Upper lobe of left lung (tissue), 4 donors: ENCODE data around the gene MEF2C.

Experiments
- EP300 ChIP-seq, 4 donors: sonication (generic); formaldehyde crosslinking; IDR thresholded peaks; one replicate each; pipeline ENCODE4 v1.5.1; 2017; ENCODE audit warnings: antibody characterized with exemption in 4 of 4, control low read depth in 2 of 4
- POLR2A ChIP-seq, 4 donors: fragments of 450-650 bp; IDR thresholded peaks; one replicate each; pipeline ENCODE4 v1.5.1; 2016 to 2017; ENCODE audit warnings: antibody characterized with exemption in 4 of 4, mild to moderate bottlenecking in 2 of 4
- POLR2AphosphoS5 ChIP-seq, 2 donors: sonication (generic); formaldehyde crosslinking; IDR thresholded peaks; one replicate each; pipeline ENCODE4 v1.5.1; 2017; ENCODE audit warnings: antibody characterized with exemption in 2 of 2
- TF ChIP-seq, protein P1 (sequence below), 6 experiments: fragments of 450-650 bp in 4 of 6; fragments of 200-600 bp in 2 of 6; sonication (generic) in 2 of 6; IDR thresholded peaks; one replicate each; pipeline ENCODE4 v1.5.1; 2016 to 2019; ENCODE audit warnings: antibody characterized with exemption in 6 of 6

DNA sequence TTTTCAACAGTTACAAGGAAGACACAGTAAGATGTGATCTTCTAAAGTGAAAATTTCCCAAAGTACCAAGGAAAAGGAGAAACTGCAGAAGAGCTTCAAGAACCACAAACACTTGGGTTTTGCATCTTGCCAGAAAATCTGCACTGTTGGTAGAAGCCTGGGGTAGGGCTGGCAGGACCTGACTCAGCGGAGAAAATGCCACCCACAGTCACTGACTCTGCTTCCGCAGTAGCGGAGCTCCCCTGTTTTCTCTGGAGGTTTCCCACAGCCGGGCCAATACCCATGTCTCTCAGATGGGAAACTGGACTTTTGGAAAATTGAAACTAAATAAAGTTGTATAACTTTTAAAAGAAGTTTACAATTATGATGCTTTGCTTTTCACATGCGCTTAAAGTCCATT, 104.2 kb downstream of the MEF2C start:
- TF ChIP-seq EP300 (IDR thresholded peaks at IDR 0.05) (no peak), POLR2AphosphoS5 (IDR thresholded peaks at IDR 0.05) (no peak), POLR2A (IDR thresholded peaks at IDR 0.05) (no peak)
- TF ChIP-seq, protein P1, sequence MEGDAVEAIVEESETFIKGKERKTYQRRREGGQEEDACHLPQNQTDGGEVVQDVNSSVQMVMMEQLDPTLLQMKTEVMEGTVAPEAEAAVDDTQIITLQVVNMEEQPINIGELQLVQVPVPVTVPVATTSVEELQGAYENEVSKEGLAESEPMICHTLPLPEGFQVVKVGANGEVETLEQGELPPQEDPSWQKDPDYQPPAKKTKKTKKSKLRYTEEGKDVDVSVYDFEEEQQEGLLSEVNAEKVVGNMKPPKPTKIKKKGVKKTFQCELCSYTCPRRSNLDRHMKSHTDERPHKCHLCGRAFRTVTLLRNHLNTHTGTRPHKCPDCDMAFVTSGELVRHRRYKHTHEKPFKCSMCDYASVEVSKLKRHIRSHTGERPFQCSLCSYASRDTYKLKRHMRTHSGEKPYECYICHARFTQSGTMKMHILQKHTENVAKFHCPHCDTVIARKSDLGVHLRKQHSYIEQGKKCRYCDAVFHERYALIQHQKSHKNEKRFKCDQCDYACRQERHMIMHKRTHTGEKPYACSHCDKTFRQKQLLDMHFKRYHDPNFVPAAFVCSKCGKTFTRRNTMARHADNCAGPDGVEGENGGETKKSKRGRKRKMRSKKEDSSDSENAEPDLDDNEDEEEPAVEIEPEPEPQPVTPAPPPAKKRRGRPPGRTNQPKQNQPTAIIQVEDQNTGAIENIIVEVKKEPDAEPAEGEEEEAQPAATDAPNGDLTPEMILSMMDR (IDR thresholded peaks at IDR 0.05), result no peak
